PFSK-1 (cell line): ENCODE measurements around the gene MOCOS.

Experiments used
- FOXP2 ChIP-seq: optimal IDR thresholded peaks from 2 replicates; pipeline ENCODE3; 2011; ENCODE audit warnings: borderline replicate concordance, control low read depth, inconsistent platforms; ENCODE audit not compliant: insufficient read depth; ENCODE audit errors: extremely low read length, extremely low read depth
- POLR2AphosphoS5 ChIP-seq: IDR thresholded peaks from 2 replicates; pipeline ENCODE4 v1.6.1; 2012; ENCODE audit warnings: low read depth, mild to moderate bottlenecking, control low read depth, low read length, moderate library complexity
- SIN3A ChIP-seq: IDR thresholded peaks from 2 replicates; pipeline ENCODE4 v1.6.1; 2012; ENCODE audit warnings: mild to moderate bottlenecking, low read length, moderate library complexity, borderline replicate concordance; ENCODE audit not compliant: insufficient read depth
- TAF1 ChIP-seq: IDR thresholded peaks from 2 replicates; pipeline ENCODE4 v1.6.1; 2012; ENCODE audit warnings: low read length, control low read depth, borderline replicate concordance; ENCODE audit not compliant: insufficient read depth
- TF ChIP-seq, protein P1 (sequence below), 2 experiments: IDR thresholded peaks; 2 replicates each; pipeline versions ENCODE4 v1.6.1 to v1.8.0; 2011 to 2012; ENCODE audit warnings: low read depth in 2 of 2, low read length in 2 of 2, control low read depth in 1 of 2, inconsistent platforms in 1 of 2, mild to moderate bottlenecking in 1 of 2, moderate library complexity in 1 of 2; ENCODE audit not compliant: insufficient read depth in 1 of 2

MOCOS gene

GRCh38 chr18:36187826-36188721, 777 bp downstream of the MOCOS start:
- TF ChIP-seq, protein P1, sequence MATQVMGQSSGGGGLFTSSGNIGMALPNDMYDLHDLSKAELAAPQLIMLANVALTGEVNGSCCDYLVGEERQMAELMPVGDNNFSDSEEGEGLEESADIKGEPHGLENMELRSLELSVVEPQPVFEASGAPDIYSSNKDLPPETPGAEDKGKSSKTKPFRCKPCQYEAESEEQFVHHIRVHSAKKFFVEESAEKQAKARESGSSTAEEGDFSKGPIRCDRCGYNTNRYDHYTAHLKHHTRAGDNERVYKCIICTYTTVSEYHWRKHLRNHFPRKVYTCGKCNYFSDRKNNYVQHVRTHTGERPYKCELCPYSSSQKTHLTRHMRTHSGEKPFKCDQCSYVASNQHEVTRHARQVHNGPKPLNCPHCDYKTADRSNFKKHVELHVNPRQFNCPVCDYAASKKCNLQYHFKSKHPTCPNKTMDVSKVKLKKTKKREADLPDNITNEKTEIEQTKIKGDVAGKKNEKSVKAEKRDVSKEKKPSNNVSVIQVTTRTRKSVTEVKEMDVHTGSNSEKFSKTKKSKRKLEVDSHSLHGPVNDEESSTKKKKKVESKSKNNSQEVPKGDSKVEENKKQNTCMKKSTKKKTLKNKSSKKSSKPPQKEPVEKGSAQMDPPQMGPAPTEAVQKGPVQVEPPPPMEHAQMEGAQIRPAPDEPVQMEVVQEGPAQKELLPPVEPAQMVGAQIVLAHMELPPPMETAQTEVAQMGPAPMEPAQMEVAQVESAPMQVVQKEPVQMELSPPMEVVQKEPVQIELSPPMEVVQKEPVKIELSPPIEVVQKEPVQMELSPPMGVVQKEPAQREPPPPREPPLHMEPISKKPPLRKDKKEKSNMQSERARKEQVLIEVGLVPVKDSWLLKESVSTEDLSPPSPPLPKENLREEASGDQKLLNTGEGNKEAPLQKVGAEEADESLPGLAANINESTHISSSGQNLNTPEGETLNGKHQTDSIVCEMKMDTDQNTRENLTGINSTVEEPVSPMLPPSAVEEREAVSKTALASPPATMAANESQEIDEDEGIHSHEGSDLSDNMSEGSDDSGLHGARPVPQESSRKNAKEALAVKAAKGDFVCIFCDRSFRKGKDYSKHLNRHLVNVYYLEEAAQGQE (IDR thresholded peaks at IDR 0.05; ENCODE audit: insufficient read depth in 1 of 2, low read depth in 2 of 2, low read length in 2 of 2) = no peak
- TF ChIP-seq FOXP2 (no peak), TAF1 (no peak), POLR2AphosphoS5 (no peak), SIN3A (no peak)

GRCh38 chr18:36188916-36189315, 1.6 kb downstream of the MOCOS start:
- no peak for TF ChIP-seq FOXP2
- TF ChIP-seq SIN3A = no peak
- TF ChIP-seq, protein P1 (IDR thresholded peaks at IDR 0.05; ENCODE audit: insufficient read depth in 1 of 2, low read depth in 2 of 2, low read length in 2 of 2) = no peak
- no peak for TF ChIP-seq TAF1
- TF ChIP-seq POLR2AphosphoS5 = no peak

- TF ChIP-seq POLR2AphosphoS5 (no peak), TAF1 (no peak), SIN3A (no peak), FOXP2 (no peak)
- TF ChIP-seq, protein P1 (IDR thresholded peaks at IDR 0.05; ENCODE audit: insufficient read depth in 1 of 2, low read depth in 2 of 2, low read length in 2 of 2) = no peak
Observed at GRCh38 chr18:36189486-36189885, 2.2 kb downstream of the MOCOS start.

GRCh38 chr18:36191286-36191685, 4.0 kb downstream of the MOCOS start:
- TF ChIP-seq FOXP2 = no peak
- TF ChIP-seq SIN3A = no peak
- TF ChIP-seq TAF1 = no peak
- TF ChIP-seq, protein P1 (IDR thresholded peaks at IDR 0.05; ENCODE audit: insufficient read depth in 1 of 2, low read depth in 2 of 2, low read length in 2 of 2) = no peak
- no peak for TF ChIP-seq POLR2AphosphoS5
